HepG2 (cell line): ENCODE measurements around the gene ZFYVE26. TPM values are rescaled to one million over a fixed set of nuclear protein-coding genes. Genes with fewer than 3 reads are reported as not detected.

Source experiments
- ATF5 ChIP-seq: sonication (generic); formaldehyde crosslinking; IDR thresholded peaks from 2 replicates; pipeline ENCODE4 v1.4.0; 2020; ENCODE audit warnings: mild to moderate bottlenecking, low read depth, missing genetic modification reagents
- DMTF1 ChIP-seq: sonication (generic); formaldehyde crosslinking; IDR thresholded peaks from 2 replicates; pipeline ENCODE4 v1.4.0; 2020; ENCODE audit warnings: mild to moderate bottlenecking, missing genetic modification reagents
- HCFC1 ChIP-seq: fragments of 150-350 bp; IDR thresholded peaks from 2 replicates; pipeline ENCODE4 v1.6.1; 2014; ENCODE audit warnings: low read depth, low read length
- JUND ChIP-seq: sonication (generic); formaldehyde crosslinking; IDR thresholded peaks from 2 replicates; pipeline ENCODE4 v1.8.0; 2022; ENCODE audit warnings: mild to moderate bottlenecking, missing genetic modification reagents
- MBD4 ChIP-seq: IDR thresholded peaks from 2 replicates; pipeline ENCODE4 v1.6.1; 2012; ENCODE audit warnings: low read length, inconsistent platforms, borderline replicate concordance
- NKX3-1 ChIP-seq: sonication (generic); formaldehyde crosslinking; IDR thresholded peaks from 2 replicates; pipeline ENCODE4 v1.5.0; 2020; ENCODE audit warnings: missing genetic modification reagents
- NR2F1 ChIP-seq, 2 experiments: fragments of 450-650 bp in 1 of 2; formaldehyde crosslinking in 1 of 2; IDR thresholded peaks; 2 replicates each; pipeline versions ENCODE4 v1.5.0 to v1.6.1; 2016 to 2020; ENCODE audit warnings: mild to moderate bottlenecking in 1 of 2, missing compliant biosample characterization in 1 of 2, missing genetic modification reagents in 1 of 2, moderate library complexity in 1 of 2
- PHF21A ChIP-seq: sonication (generic); formaldehyde crosslinking; IDR thresholded peaks from 2 replicates; pipeline ENCODE4 v1.5.0; 2020; ENCODE audit warnings: mild to moderate bottlenecking, missing genetic modification reagents
- PHF5A ChIP-seq: IDR thresholded peaks from one replicate; pipeline ENCODE4 v1.6.1; 2018; ENCODE audit warnings: low read depth, missing genetic modification reagents; ENCODE audit not compliant: unreplicated experiment
- RFXAP ChIP-seq: sonication (generic); formaldehyde crosslinking; IDR thresholded peaks from 2 replicates; pipeline ENCODE4 v1.4.0; 2020; ENCODE audit warnings: missing genetic modification reagents, borderline replicate concordance
- RNF2 ChIP-seq: fragments of 450-650 bp; conservative IDR thresholded peaks from 2 replicates; pipeline ENCODE4 v1.6.1; 2016; ENCODE audit warnings: low read depth
- SRY ChIP-seq: sonication (generic); formaldehyde crosslinking; IDR thresholded peaks from 2 replicates; pipeline ENCODE4 v1.8.0; 2022; ENCODE audit warnings: mild to moderate bottlenecking, missing genetic modification reagents
- TOE1 ChIP-seq: sonication (generic); formaldehyde crosslinking; IDR thresholded peaks from 2 replicates; pipeline ENCODE4 v1.4.0; 2020; ENCODE audit warnings: mild to moderate bottlenecking, missing genetic modification reagents
- ZKSCAN8 ChIP-seq: IDR thresholded peaks from 2 replicates; pipeline ENCODE4 v1.6.1; 2016; ENCODE audit warnings: borderline replicate concordance, missing genetic modification reagents, missing compliant biosample characterization
- ZNF121 ChIP-seq: sonication (generic); formaldehyde crosslinking; IDR thresholded peaks from 2 replicates; pipeline ENCODE4 v1.5.0; 2020; ENCODE audit warnings: mild to moderate bottlenecking, missing genetic modification reagents
- ZNF251 ChIP-seq: sonication (generic); formaldehyde crosslinking; IDR thresholded peaks from 2 replicates; pipeline ENCODE4 v1.9.0; 2021; ENCODE audit warnings: mild to moderate bottlenecking, missing genetic modification reagents
- ZNF468 ChIP-seq: sonication (generic); formaldehyde crosslinking; IDR thresholded peaks from 2 replicates; pipeline ENCODE4 v1.8.0; 2022; ENCODE audit warnings: mild to moderate bottlenecking, moderate library complexity, missing genetic modification reagents
- ZNF543 ChIP-seq: sonication (generic); formaldehyde crosslinking; IDR thresholded peaks from 2 replicates; pipeline ENCODE4 v1.4.0; 2020; ENCODE audit warnings: mild to moderate bottlenecking, missing genetic modification reagents
- ZNF660 ChIP-seq: sonication (generic); formaldehyde crosslinking; IDR thresholded peaks from 2 replicates; pipeline ENCODE4 v1.5.1; 2020; ENCODE audit warnings: mild to moderate bottlenecking, low read depth, missing genetic modification reagents, borderline replicate concordance
- polyA plus RNA-seq, 8 experiments: library from polyadenylated mRNA; depleted of rRNA in 3 of 8; stranded (reverse) in 7 of 8; unstranded in 1 of 8; fragments of >200 nt; fragmentation: Illumina TruSeq in 4 of 8; extraction: Trizol in 4 of 8; gene quantifications; 2 replicates each; pipeline versions ENCODE4 v1.2.1 to v1.2.3, GENCODE V29; 2011 to 2016; ENCODE audit warnings: low read depth in 4 of 8, missing spikeins in 1 of 8, mixed read lengths in 1 of 8; ENCODE audit not compliant: insufficient read depth in 1 of 8
- total RNA-seq, 5 experiments: library from RNA; depleted of rRNA; stranded (reverse); fragments of >200 nt; fragmentation: Illumina TruSeq; extraction: Trizol; gene quantifications; 2 replicates each; pipeline ENCODE4 v1.2.3, GENCODE V29; 2016; ENCODE audit warnings: low read depth in 1 of 5
- TF ChIP-seq, protein P1 (sequence below): sonication (generic); formaldehyde crosslinking; IDR thresholded peaks from 2 replicates; pipeline ENCODE4 v1.8.1; 2023; ENCODE audit warnings: missing genetic modification reagents, mild to moderate bottlenecking, borderline replicate concordance
- TF ChIP-seq, protein P2 (sequence below): IDR thresholded peaks from 2 replicates; pipeline ENCODE4 v1.6.1; 2016; ENCODE audit warnings: low read depth, borderline replicate concordance
- TF ChIP-seq, protein P3 (sequence below): IDR thresholded peaks from 2 replicates; pipeline ENCODE4 v1.6.1; 2016; ENCODE audit warnings: missing genetic modification reagents, missing compliant biosample characterization
- TF ChIP-seq, protein P4 (sequence below): sonication (generic); formaldehyde crosslinking; IDR thresholded peaks from 2 replicates; pipeline ENCODE4 v1.5.1; 2020; ENCODE audit warnings: missing genetic modification reagents, mild to moderate bottlenecking, borderline replicate concordance

Gene ZFYVE26
- total and polyA plus RNA-seq, 2 of the 13 experiments (the other 11 are each of a cell fraction or from before 2014, with no cell fraction given), result 13.6 to 16.4 TPM

DNA sequence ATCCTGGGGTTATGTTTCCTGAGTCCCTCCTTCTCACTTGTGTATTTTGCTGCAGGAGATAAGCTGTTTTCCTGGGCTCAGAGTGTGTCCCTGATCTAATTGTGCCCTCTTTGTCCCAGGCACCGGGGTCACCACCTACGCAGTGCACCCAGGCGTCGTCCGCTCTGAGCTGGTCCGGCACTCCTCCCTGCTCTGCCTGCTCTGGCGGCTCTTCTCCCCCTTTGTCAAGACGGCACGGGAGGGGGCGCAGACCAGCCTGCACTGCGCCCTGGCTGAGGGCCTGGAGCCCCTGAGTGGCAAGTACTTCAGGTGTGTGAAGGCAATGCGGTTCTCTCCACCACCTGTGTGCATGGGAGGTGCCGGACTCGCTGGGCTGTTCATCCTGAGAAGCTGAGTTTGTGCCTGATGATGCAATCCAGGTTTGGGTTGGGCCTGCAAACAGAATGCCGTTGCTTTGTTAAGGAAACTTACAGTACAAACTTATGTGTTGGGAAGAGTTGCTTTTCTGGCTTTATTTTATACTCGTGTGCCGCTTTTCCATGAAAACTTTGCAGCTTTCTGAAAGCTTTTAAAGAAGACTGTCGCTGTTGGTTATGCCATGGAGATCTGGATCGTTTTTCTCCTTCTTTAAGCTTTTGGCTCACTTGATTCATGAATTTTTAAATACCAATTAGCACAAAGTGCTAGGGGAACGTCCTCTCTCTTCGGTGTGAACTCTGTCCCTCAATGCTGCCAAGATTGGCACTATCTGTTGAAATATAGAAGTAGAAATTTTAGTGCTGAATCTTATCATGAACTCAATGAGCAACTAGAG, 87.1 kb downstream of the ZFYVE26 start (continued):
- 0 out of 2 replicates have a peak, but pooled peaks have one; percentile 63 for TF ChIP-seq SRY
- TF ChIP-seq NKX3-1, result no peak
- TF ChIP-seq ZNF121 (CRISPR knock-in tag), result peak; percentile 61; the same call in 1 of the 2 replicates
- no peak for TF ChIP-seq NR2F1 (CRISPR knock-in tag; IDR thresholded peaks at IDR 0.05)
- TF ChIP-seq PHF21A (CRISPR knock-in tag), result peak; percentile 63; the same call in 1 of the 2 replicates
- no peak for TF ChIP-seq ZNF468 (CRISPR knock-in tag)
- no peak for TF ChIP-seq RFXAP (CRISPR knock-in tag)
- TF ChIP-seq, protein P1, sequence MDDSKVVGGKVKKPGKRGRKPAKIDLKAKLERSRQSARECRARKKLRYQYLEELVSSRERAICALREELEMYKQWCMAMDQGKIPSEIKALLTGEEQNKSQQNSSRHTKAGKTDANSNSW (CRISPR knock-in tag), result no peak
- TF ChIP-seq, protein P2, sequence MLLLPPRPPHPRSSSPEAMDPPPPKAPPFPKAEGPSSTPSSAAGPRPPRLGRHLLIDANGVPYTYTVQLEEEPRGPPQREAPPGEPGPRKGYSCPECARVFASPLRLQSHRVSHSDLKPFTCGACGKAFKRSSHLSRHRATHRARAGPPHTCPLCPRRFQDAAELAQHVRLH (CRISPR knock-in tag), result peak; percentile 71; the same call in 1 of the 2 replicates
- no peak for TF ChIP-seq HCFC1
- TF ChIP-seq, protein P3, sequence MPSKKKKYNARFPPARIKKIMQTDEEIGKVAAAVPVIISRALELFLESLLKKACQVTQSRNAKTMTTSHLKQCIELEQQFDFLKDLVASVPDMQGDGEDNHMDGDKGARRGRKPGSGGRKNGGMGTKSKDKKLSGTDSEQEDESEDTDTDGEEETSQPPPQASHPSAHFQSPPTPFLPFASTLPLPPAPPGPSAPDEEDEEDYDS (CRISPR knock-in tag), result no peak
- TF ChIP-seq MBD4, result no peak
- no peak for TF ChIP-seq ZNF660
- no peak for TF ChIP-seq TOE1 (CRISPR knock-in tag)
- TF ChIP-seq DMTF1 (CRISPR knock-in tag), result no peak
- no peak for TF ChIP-seq ZKSCAN8 (CRISPR knock-in tag)
- TF ChIP-seq, protein P4, sequence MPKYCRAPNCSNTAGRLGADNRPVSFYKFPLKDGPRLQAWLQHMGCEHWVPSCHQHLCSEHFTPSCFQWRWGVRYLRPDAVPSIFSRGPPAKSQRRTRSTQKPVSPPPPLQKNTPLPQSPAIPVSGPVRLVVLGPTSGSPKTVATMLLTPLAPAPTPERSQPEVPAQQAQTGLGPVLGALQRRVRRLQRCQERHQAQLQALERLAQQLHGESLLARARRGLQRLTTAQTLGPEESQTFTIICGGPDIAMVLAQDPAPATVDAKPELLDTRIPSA, result no peak
- TF ChIP-seq ZNF251 (CRISPR knock-in tag), result no peak
- peak; percentile 54 for TF ChIP-seq JUND (CRISPR knock-in tag)
- no peak for TF ChIP-seq PHF5A (CRISPR knock-in tag)
- 0 out of 2 replicates have a peak, but pooled peaks have one; percentile 45 for TF ChIP-seq ATF5 (CRISPR knock-in tag)
- no peak for TF ChIP-seq RNF2
- TF ChIP-seq ZNF543 (CRISPR knock-in tag), result peak; percentile 81
